ENCODE results near the gene LRRC8A.
"Not testable (repeated sequence)": the region's sequence is repeated elsewhere in the genome, so short reads cannot be mapped to it uniquely, and the experiment has no call there.

LRRC8A gene

DNA sequence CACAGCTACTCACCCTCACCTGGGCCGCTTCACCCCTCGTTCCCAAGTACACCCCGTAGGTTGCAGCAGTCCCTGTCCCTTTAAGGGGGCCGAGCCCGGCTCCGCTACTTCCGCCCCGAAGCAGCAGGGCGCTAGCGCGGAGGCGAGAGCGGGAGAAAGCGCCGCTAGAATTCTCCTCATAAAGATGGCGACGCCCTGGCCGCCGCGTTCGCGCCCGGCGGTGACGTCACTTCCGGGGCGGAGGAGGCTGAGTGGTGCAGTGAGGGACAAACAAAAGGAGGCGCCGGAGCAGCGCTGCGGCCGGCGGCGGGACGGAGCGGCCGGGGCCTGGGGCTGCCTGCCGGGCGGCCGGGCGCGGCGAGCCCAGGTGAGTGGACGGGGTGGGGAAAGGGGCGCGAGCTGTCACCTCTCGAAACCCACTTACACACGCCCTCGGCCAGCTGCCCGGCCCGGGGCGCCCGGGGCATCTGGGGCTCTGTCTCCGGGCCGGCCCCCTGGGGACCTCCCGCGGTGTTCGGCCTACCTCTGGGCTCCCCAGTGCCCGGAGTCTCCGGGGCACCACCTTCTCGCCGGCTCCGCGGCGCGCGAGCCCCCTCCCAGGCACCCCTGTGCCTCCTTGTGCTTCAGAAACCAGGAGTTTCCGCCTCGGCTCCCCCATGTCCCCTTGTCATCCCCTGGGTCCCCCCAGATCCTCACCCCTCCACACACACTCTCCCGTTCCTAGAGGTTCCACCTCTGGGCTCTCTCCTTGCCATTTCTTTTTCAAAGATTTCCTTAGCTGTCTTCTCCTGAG lies at the start of gene LRRC8A, which contains the start of gene KYAT1:
TSS of gene LRRC8A (plus strand) at position 250 of the 793 bp plus-strand sequence. CDS start 25,032 bp downstream, outside the sequence.
TSS of gene KYAT1 (minus strand) at position 67 of the 793 bp plus-strand sequence. CDS start 36,545 bp downstream, outside the sequence.
- DNase-seq = peak; percentile 94

DNA sequence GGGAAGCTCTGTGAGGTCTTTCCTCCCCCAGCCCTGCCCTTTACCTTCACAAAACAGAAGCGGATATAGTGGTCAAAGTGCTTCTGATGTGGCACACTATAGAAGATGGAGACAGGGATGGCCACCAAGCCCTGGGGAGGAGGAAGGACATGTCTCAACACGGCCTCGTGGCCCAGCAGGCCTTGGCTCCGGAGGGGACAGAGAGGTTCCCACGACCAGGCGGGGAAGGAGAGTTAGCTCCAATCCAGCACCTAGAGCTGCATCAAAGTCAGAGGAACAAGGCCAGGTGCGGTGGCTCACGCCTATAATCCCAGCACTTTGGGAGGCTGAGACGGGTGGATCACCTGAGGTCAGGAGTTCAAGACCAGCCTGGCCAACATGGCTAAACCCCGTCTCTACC lies 48.2 kb upstream of the LRRC8A start:
- DNase-seq = no peak

DNA sequence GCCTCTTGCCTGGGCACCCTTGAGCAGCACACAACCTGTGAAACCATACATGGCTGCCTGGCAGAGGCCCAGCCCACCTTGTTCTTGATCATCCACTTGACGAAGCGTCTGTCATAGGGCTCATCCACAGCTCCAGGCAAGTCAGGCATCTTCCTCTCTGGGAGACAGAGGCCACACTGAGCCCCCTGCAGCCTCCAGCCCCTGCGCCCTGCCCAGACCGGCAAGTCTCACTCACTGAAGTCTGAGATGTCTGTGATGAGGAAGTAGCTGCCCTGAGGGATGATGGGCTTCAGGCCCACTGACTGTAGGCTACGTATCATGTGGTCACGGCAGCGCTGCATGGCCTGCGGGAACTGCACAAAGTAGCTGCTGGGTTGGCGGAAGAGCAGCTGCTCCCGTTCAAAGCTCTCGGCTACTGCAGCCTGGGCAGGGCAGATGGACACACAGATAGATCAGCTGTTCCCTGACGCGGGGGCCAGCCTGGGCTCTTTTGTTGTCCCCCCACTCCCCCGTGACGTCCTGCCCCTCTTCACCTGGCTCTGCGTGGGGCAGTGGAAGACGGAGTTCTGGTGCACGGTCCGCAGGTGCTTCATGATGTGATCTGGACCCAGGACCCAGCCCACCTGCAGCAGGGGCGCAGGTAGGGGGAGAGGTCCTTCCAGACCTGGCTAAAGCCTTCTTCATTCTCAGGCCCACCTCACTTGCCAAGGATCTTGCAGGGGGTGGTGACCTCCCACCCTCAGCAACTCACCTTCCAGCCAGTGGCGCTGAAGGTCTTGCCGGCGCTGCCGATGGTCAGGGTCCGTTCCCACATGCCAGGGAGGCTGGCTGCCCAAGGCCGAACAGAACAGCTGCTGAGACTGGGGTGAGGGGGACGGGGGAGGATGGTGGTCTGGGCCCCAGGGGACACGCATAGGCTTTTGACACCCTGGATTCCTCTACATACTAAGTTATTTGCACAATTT lies 46.4 kb upstream of the LRRC8A start:
- DNase-seq = no peak

DNA sequence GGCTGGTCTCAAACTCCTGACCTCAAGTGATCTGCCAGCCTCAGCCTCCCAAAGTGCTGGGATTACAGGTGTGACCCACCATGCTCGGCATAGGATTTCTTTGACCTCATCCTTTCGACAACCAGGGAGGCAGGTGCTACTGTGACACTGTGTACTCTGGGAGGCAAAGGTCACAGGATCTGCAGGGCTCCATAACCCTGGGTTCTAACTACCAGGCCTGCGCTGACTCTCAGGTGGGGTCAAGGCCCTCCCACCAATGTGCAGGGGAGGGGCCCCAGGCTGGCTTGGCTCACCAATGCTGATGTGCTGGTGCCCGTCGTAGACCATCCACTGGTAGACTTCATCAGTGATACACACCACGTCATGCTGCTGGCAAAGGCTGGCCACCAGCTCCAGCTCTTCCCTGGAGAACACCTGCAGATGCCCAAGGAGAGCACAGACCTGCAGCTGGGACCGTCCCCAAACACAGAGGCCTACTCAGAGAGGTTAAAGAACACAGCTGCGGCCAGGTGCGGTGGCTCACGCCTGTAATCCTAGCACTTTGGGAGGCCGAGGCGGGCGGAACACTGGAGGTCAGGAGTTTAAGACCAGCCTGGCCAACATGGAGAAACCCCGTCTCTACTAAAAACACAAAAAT lies 45.3 kb upstream of the LRRC8A start:
- DNase-seq = no peak

DNA sequence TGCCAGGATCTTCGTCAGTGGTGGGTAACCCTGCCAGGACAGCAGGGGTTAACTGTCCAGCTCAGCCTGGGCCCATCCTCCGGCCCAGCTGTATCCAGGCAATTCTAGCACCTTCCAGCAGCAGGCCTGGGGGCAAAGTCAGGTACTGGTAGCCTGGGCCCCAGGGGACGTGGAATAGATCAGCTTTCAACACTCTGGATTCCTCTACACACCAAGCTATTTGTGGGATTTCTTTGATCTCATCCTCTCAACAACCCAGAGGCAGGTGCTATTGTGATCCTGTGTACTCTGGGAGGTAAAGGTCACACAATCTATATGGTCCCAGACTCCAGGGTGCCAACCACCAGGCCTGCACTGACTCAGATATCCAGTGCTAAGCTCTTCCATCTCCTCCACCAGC lies 43.6 kb upstream of the LRRC8A start:
- no peak for DNase-seq

DNA sequence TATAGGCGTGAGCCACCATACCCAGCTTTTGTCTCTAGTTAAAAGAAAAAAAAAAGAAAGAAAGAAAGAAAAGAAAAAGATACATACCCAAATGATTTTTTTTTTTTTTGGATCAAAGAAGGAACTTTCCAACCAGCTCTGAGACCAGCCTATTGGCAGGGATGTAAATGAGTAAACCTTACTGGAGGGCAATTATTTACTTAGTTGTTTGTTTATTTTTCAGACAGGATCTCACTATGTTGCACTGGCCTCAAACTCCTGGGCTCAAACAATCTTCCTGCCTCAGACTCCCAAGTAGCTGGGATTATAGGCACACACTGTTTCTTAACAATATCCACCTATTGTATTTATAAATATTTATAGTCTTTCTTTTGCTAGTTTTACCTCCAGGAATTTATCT lies 41.4 kb upstream of the LRRC8A start:
- no peak for DNase-seq

DNA sequence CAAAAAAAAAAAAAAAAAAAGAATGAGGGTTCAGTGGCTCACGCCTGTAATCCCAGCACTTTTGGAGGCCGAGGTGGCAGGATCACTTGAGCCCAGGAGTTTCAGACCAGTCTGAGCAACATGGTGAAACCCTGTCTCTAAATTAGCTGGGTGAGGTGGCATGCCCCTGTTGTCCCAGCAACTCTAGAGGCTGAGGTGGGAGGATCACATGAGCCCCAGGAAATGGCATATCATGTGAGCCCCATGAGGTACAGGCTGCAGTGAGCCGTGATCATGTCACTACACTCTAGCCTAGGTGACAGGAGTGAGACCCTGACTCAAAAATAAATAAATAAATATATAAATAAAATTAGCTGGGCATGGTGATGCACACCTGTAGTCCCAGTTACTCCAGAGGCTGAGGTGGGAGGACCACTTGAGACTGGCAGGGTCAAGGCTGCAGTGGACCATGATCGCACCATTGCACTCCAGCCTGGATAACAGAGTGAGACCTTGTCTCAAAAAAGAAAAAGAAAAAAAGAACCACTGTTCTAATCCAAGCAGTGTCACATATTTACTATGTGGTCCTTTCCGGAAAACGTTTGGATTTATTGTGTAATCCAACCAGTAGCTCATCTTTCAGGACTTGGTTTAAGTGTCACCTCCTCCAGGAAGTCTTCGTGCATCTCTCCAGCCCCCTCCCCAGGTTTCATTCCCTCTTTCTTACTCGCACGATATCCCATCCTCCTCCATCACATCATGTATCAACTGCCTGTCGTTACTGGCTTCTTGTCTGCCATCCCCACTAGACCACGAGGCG lies 40.0 kb upstream of the LRRC8A start:
- DNase-seq = no peak

DNA sequence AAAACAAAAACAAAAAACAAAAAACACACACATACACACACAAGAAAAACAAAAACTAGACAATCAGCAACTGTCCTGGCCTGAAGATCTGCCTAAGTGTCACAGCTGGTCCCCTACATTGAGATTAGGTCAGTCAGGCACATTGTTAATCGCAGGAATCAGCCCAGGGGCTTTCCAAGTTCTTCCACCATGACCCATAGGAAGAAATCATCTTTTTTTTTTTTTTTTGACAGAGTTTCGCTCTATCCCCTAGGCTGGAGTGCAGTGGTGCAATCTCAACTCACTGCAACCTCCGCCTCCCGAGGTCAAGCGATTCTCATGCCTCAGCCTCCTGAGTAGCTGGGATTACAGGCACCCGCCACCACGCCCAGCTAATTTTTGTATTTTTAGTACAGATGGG lies 38.8 kb upstream of the LRRC8A start:
- not testable (repeated sequence) for DNase-seq

DNA sequence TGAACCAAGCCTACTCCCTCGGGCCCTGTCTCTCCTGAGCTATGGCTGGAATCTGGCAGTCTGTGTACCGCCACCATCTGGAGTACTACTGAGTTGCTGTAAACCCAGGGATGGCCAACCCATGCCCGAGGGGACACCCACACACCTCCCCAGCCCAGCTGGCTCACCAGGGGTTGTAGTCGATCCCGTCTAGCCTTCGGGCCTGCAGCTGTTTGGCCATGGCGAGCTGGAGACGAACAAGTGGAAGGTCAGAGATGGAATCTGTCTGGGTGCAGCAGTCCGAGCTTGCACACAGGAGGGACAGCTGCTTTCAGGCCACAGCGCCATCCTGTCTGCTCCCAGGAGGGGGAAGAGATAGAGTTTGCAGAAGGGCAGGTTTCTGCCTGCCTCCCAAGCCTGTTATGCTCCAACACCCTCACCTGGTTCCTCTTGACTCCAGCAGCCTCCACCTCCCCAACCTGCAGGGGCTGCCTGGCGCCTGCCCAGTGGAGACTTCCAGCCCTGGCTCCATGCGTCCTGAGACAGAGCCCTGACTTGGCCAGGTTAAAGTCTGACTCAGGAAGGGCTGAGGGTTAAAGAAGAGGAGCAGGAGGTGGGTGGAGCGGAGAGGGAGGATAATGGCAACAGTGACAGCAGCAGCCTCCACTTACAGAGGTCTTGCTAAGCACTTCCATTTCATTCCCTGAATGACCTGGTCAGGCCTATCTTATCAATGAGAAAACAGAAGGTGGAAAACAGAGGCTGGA lies 36.6 kb upstream of the LRRC8A start:
- no peak for DNase-seq

DNA sequence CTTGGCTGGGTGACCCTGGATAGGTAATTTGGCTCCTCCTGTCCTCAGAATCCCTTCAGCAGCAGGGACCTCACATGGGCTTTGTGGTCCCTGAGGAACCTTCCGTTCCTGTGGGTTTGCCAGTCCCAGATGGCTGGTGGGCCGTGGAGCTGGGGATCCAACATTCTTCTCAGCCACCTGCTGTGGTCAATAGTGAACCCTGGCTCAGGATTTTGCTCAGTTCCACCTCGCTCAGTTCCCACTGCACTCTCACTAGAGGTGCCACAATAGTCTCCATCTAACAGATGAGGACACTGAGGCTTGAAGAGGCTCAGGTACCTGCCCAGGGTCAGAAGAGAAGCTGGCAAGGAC lies 35.3 kb upstream of the LRRC8A start:
- no peak for DNase-seq

DNA sequence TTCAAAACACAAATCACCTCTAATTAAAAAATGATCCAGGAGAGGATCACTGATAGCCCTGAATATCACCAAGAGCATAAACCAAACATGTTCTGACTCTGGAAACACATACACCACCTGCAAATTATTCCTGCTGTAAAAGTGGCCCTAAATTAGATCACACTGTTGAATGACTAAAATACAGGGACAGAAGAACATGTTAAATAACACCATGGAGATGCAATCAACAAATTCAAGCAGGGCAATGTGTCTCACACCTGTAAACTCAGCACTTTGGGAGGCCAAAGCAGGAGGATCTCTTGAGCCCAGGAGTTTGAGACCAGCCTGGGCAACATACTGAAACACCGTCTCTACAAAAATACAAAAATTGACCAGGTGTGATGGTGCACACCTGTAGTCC lies 34.1 kb upstream of the LRRC8A start:
- no peak for DNase-seq

DNA sequence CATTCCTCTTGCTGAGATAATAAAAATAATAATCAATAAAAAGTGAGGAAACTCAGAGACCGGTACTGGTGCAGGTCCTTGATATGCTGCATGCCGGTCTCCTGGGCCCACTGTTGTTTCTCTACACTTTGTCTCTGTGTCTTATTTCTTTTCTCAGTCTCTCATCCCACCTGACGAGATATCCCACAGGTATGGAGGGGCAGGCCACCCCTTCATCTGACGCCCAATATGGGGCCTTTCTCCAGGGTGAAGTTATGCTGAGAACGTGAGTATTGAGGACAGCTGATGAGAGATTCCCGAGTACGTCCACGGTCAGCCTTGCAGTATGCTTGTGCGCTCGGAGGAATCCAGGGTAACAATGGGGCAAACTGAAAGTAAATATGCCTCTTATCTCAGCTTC lies 30.9 kb upstream of the LRRC8A start:
- DNase-seq = not testable (repeated sequence)

DNA sequence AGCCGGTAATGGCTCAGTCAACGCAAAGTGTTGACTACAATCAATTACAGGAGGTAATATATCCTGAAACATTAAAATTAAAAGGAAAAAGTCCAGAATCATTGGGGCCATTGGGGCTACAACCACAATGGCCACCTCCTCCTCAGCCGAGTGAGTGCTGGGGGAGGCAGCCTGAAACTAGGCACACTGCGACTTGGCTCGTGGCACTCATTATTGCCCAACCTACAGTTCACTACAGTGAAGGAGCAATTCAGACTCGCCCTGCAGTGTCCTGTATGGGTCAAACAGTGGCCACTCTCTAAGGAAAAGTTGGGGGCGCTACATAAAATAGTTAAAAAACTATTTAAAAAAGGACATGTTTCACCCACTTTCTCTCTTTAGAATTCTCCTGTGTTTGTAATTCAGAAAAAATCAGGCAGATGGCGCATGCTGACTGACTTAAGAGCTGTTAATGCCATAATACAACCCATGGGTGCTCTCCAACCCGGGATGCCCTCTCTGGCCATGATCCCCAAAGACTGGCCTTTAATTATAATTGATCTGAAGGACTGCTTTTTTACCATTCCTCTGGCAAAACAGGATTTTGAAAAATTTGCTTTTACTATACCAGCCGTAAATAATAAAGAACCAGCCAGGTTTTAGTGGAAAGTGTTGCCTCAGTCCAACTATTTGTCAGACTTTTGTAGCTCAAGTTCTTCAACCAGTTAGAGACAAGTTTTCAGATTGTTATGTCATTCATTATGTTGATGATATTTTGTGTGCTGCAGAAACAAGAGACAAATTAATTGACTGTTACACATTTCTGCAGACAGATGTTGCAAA lies 29.9 kb upstream of the LRRC8A start:
- DNase-seq = peak; percentile 46

DNA sequence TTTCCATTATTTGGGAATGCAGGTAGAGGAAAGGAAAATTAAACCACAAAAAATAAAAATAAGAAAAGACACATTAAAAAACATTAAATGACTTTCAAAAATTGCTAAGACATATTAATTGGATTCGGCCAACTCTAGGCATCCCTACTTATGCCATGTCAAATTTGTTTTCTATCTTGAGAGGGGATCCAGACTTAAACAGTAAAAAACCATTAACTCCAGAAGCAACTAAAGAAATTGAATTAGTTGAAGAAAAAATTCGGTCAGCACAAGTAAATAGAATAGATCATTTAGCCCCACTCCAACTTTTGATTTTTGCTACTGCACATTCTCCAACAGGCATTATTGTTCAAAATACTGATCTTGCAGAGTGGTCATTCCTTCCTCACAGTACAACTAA lies 29.3 kb upstream of the LRRC8A start:
- DNase-seq = not testable (repeated sequence)

DNA sequence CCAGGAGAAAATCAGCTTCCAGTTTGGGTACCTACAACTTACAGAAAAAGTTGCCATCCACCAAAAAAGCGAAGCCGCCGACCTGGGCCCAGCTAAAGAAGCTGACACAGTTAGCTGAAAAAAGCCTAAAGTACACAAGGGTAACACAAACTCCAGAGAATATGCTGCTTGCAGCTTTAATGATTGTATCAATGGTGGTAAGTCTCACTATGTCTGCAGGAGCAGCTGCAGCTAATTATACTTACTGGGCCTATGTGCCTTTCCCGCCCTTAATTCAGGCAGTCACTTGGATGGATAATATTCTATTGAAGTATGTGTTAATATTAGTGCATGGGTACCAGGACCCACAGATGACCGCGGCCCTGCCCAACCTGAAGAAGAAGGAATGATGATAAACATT lies 27.5 kb upstream of the LRRC8A start:
- not testable (repeated sequence) for DNase-seq

DNA sequence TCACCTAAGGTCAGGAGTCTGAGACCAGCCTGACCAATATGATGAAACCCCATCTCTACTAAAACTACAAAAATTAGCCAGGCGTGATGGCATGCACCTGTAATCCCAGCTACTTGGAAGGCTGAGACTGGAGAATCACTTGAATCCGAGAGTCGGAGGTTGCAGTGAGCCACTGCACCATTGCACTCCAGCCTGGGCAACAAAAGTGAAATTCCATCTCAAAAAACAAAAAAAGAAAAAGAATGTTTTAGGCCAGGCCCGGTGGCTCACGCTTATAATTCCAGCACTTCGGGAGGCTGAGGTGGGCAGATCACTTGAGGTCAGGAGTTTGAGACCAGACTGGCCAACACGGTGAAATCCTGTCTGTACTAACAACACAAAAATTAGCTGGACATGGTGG lies 23.5 kb upstream of the LRRC8A start:
- not testable (repeated sequence) for DNase-seq

DNA sequence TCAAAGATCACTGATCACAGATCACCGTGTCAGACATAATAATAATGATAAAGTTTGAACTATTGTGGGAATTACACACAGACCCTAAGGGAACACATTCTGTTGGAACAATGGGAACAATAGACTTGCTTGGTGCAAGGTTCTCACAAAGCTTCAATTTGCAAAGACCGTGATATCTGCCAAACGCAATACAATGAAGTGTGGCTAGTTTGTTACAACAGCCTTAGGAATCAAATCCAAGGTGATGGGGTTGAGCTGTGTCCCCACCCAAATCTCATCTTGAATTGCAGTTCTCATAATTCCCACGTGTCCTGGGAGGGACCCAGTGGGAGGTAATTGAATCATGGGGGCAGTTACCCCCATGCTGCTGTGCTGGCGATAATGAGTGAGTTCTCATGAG lies 21.0 kb upstream of the LRRC8A start:
- DNase-seq = no peak

DNA sequence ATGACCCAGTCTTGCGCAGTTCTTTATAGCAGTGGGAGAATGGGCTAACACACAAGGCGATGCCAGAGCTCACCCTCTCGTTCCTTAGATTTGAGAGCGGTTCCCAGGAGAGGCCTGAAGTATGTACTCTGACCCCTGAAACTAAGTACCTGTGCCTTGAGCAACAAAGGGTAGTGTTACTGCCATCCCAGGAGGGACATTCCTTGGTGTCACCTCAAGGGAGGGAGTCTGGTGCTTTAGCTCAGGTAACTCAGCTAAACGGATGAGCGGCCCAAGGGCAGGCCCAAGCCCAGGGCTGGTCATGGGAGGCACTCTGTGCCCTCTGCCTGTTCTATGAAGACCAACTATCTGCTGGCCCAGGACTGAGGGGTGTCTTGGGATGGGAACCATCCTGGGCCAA lies 20.4 kb upstream of the LRRC8A start:
- no peak for DNase-seq

DNA sequence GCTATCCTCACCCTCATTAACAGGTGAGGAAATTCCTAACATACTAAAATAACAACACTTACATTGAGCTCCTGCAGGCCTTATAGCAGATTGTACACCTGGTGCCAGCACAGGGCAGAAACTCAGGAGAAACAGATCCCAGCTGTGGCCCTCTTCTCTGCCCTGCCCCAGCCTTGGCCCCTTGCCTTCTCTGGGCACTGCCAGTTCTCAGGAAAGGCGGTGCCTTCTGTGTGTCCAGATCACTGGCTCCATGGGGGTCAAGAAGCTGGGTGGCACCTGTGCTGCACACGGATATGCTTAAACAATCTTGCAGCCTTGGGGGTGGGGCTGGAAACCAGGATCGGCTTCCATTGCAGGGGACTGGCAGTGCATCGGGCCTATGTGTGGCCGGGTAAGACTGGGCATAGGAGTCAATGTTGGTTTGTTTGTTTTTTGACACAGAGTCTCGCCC lies 19.5 kb upstream of the LRRC8A start:
- DNase-seq = no peak

DNA sequence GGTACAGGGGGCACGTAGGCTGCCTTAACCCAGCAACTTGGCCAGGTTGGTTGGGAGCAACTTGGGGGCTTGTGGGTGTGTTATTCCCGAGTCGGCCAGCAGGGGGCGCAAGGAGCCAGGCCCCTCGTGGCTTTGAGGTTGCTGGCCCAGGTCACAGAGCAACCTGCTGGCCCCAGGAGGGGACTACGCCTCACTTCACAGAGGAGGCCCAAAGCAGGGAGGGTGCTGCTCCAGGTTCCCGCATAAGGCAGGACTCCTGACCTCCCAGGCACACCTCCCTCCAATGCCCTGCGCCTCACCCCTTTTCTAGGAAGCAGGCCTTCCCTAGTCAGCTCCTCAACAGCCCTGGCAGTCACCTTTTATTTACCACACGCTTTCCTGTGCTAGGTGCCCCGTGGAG lies 18.3 kb upstream of the LRRC8A start:
- DNase-seq = peak; percentile 34
